T-helper 2 cell (primary cell): ENCODE measurements around the gene TRPC4AP.
"Not testable (repeated sequence)": the region's sequence is repeated elsewhere in the genome, so short reads cannot be mapped to it uniquely, and the experiment has no call there.

Experiments used
- DNase-seq, 5 experiments: peaks; one replicate each; pipeline versions ENCODE4 v3.0.0 to v3.0.0-alpha.2; 2012 to 2022

Gene TRPC4AP

DNA sequence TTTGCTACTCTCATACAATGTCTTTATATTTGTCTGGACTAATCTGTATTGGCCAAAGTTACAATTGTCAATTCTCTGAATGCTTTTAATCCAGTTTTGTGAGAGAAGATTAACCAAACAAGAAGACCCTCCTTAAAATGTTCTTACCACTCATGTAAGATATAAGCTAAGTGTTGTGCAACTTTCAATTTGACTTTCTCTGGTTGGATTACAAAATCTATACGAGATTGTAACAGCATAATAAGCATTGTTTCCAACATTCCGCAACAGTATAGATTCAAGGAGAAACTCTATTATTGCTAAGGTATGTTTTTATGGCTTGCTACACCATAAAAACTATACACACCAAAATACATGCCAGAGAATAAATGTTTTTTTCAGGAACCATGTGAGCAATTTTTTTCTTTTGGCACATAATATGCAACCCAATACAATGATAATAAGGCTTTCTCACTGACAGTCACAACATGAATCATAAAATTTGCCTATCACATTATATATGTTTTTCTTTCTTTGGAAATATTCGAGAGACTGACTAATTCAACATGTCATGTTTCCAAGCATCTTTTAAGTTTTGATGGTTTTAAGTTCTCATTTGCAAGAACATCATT is 12.2 kb upstream of the TRPC4AP start:
- no peak for DNase-seq

DNA sequence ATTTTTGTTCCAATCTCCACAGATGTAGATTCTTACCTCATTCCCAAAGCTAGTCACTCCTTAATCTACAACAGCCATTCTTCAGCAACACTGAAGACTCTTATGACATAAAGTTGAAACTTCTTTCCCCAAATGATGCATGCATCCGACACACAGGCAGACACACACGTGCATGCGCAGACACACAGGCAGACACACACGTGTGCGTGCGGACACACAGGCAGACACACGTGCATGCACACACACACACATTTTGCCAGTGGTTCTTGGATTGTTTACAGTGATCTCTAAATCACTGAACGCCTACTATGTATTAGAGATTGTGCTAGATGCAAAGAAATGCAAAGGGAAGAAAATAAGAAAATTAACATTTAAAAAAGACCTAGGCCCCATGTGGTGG is 9.0 kb upstream of the TRPC4AP start:
- no peak for DNase-seq

DNA sequence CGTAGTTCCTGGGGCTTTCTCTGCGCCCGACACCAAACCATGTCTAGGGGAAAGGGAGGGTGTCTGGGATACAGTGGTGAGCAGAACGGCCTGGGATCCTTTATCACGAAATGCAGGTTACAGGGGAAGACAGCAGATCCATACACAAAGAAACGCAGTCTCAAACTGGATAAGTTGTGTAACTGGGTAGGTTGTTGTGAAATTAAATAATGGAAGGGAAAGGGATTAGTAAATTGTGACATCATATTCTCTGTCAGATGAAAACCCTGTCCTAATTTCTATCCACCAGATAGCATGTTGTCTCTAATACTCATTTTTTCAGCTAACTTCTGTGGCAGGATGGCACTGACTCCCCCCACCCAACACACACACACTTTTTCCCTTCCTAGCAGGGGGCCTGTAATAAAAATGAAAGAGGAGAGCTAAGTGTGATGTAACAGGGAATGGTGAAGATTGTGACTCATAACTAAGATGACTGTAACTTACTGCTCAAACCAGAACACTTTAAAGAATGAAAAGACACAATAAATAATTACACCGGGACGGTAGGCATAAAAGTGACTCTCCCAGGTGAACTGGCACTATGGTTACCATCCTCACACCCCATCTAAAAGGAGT is 769 bp upstream of the TRPC4AP start:
- no peak for DNase-seq

DNA sequence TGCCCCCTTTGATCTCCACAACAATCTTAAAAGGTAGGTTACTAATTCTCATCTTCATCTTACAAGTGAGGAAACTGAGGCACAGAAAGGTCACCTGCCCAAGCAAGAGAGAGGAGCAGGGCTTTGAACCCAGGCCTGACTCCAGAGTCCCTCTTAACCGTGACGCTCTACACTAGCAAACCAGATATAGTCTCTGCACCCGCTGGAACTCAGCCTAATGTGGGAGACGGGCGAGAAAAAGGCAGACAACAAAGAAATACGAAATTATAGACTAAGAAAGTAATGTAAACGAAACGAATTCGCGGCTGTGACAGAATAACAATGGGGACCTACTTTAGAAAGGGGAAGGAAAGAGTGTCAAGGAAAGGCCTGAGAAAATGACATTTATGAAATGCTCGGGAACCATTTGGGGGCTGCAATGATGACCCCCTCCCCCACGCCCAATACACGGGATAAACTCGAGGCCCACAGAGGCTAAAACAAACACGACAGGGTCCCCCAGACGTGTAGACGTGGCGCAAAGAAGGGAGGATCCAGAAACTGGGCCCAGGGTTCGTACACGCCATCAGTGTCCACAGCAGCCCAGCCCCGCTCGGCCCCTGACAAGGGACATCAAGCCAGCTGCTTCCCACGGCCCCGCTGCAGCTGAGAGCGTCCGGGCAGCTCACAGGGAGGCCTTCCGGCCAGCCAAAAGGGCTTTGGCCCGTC is 637 bp downstream of the TRPC4AP start:
- DNase-seq: peak in 1 of 5 experiments; percentile 33

DNA sequence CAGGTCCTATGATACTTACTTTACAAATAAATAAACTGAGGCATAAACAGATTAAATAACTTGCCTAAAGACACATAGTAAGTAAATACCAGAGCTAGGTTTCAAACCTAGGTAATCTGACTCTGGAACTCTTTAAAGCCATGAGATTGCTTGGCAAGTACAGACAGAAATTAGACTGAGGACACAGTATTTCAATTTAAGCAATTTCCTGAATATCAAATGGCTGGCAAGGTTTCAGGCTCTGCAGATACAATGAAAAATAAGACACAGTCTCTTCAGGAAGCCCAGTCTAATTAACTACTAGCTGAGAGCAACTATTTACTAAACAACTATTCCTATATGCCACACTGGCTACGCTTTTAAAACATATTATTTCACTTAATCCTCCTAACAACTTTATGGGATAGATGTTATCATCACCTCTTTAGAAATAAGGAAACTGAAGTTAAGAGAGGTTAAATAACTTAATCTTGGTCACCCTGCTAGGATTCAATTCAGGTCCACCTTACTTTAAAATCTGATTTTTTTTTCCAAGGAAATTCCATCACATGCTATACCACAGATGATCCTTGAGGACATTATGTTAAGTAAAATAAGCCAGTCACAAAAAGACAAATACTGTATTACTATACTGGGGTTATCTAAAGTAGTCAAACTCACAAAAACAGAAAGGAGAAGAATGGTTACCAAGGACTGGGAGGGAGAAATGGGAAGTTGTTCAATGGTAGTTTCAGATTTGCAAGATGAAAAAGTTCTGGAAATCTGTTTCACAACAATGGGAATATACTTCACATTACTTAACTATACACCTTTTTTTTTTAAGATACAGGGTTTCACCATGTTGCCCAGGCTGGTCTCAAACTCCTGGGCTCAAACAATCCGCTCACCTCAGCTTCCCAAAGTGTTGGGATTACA is 4.1 kb downstream of the TRPC4AP start:
- no peak for DNase-seq

DNA sequence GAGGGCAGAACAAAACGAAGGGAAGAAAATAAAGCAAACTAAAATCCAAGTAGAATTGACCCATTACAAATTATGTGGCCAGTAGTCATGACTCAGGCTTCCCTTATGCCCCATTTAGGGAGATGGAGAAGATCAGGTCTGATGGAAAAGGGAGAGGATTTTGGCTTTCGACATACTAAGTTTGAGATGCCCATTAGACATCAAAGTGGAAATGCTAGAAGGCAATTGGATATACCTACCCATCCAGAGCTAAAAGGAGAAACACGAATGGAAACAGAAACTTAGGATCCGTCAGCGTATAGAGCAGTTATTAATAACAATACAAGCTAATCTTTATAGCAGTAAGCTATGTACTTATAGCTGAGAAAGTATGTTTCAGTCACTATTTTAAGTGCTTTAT is 4.8 kb downstream of the TRPC4AP start:
- DNase-seq: no peak

DNA sequence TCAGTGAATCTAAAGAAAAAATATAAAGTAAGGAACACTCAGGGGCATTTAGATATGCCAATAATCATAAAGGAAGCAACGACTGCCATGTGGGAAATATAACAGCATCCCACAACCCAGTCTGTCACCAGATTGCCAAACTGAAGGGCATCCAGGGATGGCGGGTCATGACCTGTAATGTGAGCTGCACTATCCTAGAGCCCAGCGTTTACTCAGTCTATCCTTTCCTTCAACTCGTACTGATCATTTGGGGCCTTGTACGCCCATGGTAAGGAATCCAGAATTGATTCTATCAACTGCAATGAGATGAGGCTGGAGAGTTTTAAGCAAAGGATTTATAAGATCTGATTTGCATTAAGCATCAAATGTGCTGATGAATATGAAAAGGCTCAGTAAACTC is 5.3 kb downstream of the TRPC4AP start:
- no peak for DNase-seq

DNA sequence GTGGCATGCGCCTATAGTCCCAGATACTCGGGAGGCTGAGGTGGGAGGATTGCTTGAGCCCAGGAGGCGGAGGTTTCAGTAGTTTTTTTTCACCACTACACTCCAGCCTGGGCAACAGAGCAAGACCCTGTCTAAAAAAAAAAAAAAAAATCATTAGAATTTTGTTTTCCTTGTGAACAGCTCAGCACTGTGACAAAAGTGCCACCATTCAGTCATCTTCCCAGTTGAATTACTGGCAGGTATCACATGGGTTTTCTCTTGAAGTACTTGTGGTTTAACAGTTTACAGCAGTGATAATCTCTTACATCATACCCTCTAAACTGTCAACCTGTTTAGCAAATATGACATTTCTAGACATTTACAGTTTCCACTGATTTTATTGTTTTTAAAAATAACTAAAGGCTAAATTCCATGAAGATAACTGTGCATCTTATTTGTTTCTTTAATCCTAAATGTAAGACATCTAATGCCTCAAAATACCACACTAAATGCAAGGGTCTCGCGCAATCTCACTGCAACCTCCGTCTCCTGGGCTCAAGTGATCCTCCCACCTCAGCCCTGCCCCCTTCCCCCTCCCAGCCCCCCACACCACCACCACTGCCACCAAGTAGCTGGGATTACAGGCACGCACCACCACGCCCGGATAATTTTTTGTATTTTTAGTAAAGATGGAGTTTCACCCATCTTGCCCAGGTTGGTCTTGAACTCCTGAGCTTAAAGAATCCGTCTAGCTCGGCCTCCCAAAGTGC is 7.0 kb downstream of the TRPC4AP start:
- DNase-seq: peak in 1 of 5 experiments; percentile 86

DNA sequence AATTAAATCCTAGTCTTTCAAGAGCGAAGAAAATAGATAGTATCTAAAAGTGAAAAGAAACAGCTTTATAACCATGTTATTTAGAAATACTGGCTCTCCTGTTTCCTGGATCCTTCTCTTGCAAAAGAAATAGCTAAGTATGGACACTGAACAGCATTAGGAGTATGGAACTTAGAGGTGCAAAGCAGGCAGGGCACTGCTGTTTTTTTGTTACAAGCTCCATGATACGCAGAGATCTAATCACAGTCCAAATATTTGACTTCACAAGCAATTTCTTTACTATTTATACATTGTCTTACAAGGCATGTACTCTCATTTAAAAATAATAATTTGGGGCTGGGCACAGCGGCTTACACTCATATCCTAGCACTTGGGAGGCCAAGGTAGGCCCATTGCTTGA is 7.6 kb downstream of the TRPC4AP start:
- DNase-seq: no peak

DNA sequence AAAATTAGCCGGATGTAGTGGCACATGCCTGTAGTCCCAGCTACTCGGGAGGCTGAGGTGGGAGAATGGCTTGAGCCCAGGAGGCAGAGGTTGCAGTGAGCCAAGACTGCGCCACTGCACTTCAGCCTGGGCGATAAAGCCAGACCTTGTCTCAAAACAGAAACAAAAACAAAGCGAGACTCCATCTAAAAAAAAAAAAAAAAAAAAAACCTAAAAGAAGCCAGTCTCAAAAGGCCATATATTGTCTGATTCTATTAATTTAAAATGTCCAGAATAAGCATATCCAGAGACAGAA is 12.3 kb downstream of the TRPC4AP start:
- peak in 1 of 5 experiments; percentile 37 for DNase-seq

DNA sequence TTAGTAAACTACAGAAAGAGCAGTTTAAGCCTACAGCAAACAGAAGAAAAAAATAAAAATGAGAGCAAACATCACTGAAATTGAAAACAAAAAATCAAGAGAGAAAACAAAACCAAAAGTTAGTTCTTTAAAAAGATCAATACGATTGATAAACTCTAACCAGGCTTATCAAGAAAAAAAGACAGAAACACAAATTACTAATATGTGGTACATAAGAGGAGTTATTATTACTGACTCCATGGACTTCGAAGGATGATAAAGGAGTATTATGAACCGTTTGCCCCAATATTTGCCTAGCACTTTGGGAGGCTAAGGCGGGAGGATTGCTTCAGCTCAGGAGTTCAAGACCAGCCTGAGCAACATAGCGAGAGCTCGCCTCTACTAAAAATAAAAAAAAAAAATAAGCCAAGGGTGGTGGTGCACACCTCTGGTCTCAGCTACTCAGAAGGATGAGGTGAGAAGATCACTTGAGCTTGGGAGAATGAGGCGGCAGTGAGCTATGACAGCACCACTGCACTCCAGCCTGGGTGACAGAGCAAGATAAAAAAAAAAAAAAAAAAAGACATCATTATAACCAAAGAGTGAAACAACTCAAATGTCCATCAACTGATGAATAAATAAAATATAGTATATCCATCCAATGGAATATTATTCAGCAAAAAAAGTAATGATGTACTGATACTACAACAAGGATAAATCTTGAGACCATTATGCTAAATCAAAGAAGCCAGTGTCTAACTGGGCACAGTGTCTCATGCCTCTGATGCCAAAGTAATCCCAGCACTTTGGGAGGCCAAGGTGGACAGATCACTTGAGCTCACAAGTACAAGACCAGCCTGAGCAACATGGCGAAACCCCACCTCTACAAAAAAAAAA is 12.9 kb downstream of the TRPC4AP start:
- peak in 1 of 5 experiments; percentile 59 for DNase-seq

DNA sequence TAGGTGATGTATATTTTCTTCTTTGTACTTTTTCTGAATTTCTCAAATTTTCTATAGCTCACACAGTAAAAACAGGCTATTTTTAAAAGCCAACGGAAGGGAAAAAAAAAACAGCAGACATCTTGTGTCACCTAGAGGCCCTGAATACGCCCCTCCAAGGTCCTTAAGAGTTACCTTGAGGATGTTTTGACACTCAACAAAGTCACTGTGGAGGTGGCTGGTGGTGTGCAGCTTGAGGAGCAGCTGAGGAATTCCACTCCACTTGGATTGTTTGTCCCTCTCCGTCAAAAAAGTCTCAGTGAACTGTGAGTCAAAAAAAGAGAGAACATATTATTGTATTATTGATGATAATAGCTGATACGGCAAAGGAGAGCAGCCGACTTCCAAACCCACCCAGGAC is 14.7 kb downstream of the TRPC4AP start:
- DNase-seq: no peak

DNA sequence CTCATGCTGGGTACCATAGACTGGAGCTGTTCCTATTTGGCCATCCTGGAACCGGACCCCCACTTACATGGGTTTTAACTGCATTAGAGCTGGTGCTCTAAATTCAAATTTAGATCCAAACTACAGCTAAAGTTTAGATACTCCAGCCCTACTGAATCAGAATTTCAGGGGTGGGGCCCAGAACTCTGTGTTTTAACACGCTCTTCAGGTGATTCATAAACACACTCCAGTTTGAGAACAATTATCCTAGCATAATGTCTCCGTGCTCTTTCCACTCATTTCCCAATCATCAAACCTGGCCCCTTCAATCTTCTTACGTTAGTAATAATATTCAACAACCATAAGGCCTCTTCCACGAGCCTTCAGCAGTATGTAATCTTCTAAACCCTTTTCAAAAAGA is 15.3 kb downstream of the TRPC4AP start:
- DNase-seq: no peak

DNA sequence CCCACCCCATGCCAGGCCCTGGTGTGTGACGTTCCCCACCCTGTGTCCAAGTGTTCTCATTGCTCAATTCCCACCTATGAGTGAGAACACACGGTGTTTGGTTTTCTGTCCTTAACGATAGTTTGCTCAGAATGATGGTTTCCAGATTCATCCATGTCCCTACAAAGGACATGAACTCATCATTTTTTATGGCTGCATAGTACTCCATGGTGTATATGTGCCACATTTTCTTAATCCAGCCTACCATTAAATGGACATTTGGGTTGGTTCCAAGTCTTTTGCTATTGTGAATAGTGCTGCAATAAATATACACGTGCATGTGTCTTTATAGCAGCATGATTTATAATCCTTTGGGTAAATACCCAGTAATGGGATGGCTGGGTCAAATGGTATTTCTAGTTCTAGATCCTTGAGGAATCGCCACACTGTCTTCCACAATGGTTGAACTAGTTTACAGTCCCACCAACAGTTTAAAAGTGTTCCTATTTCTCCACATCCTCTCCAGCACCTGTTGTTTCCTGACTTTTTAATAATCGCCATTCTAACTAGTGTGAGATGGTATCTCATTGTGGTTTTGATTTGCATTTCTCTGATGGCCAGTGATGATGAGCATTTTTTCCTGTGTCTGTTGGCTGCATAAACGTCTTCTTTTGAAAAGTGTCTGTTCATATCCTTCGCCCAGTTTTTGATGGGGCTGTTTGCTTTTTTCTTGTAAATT is 21.0 kb downstream of the TRPC4AP start:
- not testable (repeated sequence) for DNase-seq

DNA sequence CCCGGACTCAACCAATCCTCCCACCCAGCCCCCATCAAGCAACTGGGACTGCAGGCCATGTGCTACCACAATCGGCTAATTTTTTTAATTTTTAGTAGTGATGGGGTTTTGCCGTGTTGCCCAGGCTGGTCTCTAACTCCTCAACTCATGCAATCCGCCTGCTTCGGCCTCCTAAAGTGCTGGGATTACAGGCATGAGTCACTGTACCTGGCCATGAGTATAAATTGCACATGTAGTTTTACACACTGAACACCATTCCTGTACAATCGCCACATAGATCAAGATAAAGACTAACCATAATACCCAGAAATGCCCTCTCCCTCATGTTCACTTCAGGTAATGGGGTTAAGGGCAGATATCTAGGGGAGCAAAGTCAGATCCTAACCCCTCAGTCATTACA is 26.4 kb downstream of the TRPC4AP start:
- no peak for DNase-seq

DNA sequence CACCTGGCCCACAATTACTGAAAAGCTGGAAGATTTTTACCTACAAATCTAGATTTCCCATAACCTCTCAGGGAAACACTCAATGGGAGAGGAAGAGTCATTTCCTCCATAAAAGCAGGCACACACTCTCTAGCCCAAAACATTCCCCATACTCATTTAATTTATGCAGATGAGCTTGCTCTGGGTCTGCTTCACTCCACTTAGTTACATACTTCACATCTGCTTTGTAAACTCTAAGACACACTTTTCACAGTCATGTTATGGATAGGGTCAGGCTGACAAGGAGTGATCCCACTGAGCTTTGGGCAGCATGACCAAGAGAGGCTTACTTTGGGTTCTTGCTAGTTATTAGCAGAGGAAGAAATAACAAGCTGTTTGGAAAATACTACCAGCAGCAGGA is 27.4 kb downstream of the TRPC4AP start:
- no peak for DNase-seq

DNA sequence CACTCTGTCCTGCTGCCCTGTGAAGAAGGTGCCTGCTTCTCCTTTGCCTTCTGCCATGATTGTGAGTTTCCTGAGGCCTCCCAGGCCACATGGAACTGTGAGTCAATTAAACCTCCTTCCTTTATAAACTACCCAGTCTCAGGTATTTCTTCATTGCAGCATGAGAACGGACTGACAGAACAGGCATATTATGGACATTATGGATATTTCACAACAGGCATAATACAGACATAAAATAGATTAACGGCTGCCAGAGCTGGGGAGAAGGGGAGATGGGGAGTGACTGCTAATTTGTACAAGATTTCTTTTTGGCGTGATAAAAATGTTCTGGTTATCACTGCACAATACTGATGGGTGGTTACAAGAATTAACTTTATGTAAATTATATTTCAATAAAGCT is 29.4 kb downstream of the TRPC4AP start:
- no peak for DNase-seq

DNA sequence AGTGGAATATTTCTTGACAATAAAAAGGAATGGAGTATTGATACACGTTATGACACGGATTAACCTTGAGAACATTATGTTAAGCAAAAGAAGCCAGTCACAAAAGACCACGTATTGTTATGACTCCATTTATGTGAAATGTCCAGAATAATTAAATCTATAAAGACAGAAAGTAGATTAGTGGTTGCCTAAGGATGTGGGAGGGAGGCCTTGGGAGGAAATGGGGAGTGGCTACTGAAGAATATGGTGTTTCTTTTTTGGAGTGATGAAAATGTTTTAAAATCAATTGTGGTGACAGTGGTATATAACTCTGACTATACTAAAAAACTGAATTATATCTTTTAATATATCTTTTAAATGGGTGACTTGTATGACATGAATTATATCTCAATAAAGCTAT is 30.1 kb downstream of the TRPC4AP start:
- peak in 1 of 5 experiments; percentile 21 for DNase-seq

DNA sequence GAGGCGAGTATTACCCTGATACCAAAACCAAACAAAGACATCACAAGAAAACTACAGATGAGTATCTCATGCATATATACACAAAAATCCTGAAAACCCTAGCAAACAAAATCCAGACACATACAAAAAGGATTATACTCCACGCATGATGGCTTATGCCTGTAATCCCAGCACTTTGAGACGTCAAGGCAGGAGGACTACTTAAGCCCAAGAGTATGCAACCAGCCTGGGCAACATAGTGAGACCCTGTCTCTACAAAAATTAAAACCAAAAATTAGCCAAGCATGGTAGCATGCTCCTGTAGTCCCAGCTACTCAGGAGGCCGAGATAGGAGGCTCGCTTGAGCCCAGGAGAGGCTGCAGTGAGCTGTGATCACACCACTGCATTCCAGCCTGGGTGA is 32.4 kb downstream of the TRPC4AP start:
- DNase-seq: no peak

DNA sequence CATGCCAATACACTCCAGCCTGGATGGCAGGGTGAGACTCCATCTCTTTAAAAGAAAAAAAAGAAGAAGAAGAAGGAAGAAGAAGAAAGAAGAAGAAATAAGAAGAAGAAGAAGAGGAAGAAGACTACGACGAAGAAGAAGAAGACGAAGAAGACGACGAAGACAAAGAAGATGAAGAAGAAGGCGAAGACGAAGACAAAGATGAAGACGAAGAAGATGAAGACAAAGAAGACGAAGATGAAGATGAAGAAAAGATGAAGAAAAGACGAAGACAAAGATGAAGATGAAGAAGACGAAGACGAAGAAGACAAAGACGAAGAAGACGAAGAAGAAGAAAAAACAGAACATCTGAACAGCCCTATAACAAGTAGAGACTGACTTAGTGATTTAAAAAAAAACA is 33.0 kb downstream of the TRPC4AP start:
- no peak for DNase-seq

DNA sequence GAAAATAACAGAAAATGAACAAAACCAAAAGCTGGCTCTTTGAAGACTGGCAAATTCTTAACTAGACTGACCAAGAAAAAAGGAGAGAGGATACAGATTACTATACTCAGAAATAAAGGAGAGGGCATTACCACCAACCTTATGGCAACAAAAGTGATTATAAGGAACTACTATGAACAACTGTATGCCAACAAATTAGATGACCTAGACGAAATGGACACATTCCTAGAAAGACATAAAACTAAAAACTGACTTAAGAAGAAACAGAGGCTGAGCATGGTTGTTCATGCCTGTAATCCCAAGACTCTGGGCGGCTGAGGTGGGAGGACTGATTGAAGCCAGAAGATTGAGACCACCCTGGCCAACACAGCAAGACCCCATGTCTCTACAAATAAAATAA is 33.5 kb downstream of the TRPC4AP start:
- no peak for DNase-seq
